Measurements from ENCODE around the gene CERS5.

CERS5 gene

GRCh38 chr12:50082644-50083043, 84.5 kb downstream of the CERS5 start:
- no peak for TF ChIP-seq CTCF (IDR thresholded peaks at IDR 0.05; ENCODE audit: control insufficient read depth, extremely low read depth, insufficient read depth)
- H3K4me3 ChIP-seq (ENCODE audit: low read depth, low read length) = no peak overlapping the region
- DNase-seq (ENCODE audit: low read depth) = no peak

- H3K4me3 ChIP-seq (ENCODE audit: low read depth, low read length) = no peak overlapping the region
- no peak for TF ChIP-seq CTCF (IDR thresholded peaks at IDR 0.05; ENCODE audit: control insufficient read depth, extremely low read depth, insufficient read depth)
- no peak for DNase-seq (ENCODE audit: low read depth)
These were observed 85.9 kb downstream of the CERS5 start for GRCh38 chr12:50081096-50081808.

GRCh38 chr12:50079771-50080170, 87.4 kb downstream of the CERS5 start:
- DNase-seq (ENCODE audit: low read depth) = no peak
- no peak for TF ChIP-seq CTCF (IDR thresholded peaks at IDR 0.05; ENCODE audit: control insufficient read depth, extremely low read depth, insufficient read depth)
- no peak overlapping the region for H3K4me3 ChIP-seq (ENCODE audit: low read depth, low read length)

Data from LNCaP clone FGC (cell line).